A549 treated with Mapracorat at 1 μM for 4 hours (cell line): ENCODE measurements around the gene CYP2E1. TPM values are rescaled to one million over a fixed set of nuclear protein-coding genes. Genes with fewer than 3 reads are reported as not detected.

Source experiments
- total RNA-seq: library from RNA; stranded (reverse); fragments of 200-300 nt; extraction: Qiagen RNA extraction; gene quantifications from 5 replicates; pipeline ENCODE4 v1.2.3, GENCODE V29; 2022

Gene CYP2E1
- 0.15 to 0.37 TPM (median 0.23 TPM) in 4 of 5 replicates, not detected in the other for total RNA-seq

GRCh38 chr10:133526957-133527588 lies at the start of gene CYP2E1:
Gene CYP2E1, plus strand, starts transcription at chr10:133527363. Its CDS starts 33 bp downstream, at chr10:133527396.

GRCh38 chr10:133565441-133566294 lies 38.5 kb downstream of the CYP2E1 start, which contains the start of gene SYCE1:
Gene SYCE1, minus strand, starts transcription at chr10:133565583. Its CDS starts 54 bp downstream, at chr10:133565529.

Other genes starting within 250 kb of the CYP2E1 start
- 31.3 to 45.9 TPM (median 44.9 TPM) in 5 replicates for gene TUBGCP2, start 218.5 kb upstream of the CYP2E1 start, total RNA-seq
- gene ZNF511, start 218.4 kb upstream of the CYP2E1 start, total RNA-seq, result 62.5 to 73.0 TPM (median 70.9 TPM) in 5 replicates
- gene CALY, start 190.5 kb upstream of the CYP2E1 start, total RNA-seq, result 0.33 to 1.6 TPM (median 0.74 TPM) in 5 replicates
- 0.18 TPM in 1 of 5 replicates, not detected in the others for gene PRAP1, start 180.0 kb upstream of the CYP2E1 start, total RNA-seq
- gene FUOM, start 169.3 kb upstream of the CYP2E1 start, total RNA-seq, result 14.3 to 17.4 TPM (median 16.3 TPM) in 5 replicates
- 126 to 155 TPM (median 146 TPM) in 5 replicates for gene ECHS1, start 154.0 kb upstream of the CYP2E1 start, total RNA-seq
- 1.5 to 3.1 TPM (median 1.9 TPM) in 5 replicates for gene PAOX, start 148.1 kb upstream of the CYP2E1 start, total RNA-seq
- 40.0 to 53.5 TPM (median 52.6 TPM) in 5 replicates for gene MTG1, start 133.2 kb upstream of the CYP2E1 start, total RNA-seq
- gene SPRN, start 102.7 kb upstream of the CYP2E1 start, total RNA-seq, result 0.13 to 0.39 TPM (median 0.29 TPM) in 5 replicates
- gene SCART1, start 73.4 kb upstream of the CYP2E1 start, total RNA-seq, result 0.07 to 0.24 TPM (median 0.16 TPM) in 5 replicates
- gene SYCE1, start 38.2 kb downstream of the CYP2E1 start, total RNA-seq, result not detected in 5 replicates
- gene FRG2B, start 99.4 kb downstream of the CYP2E1 start, total RNA-seq, result 0.10 TPM in 2 of 5 replicates, not detected in the others